B cell (primary cell): Measurements from ENCODE around the gene PTH1R. TPM values are rescaled to one million over a fixed set of nuclear protein-coding genes. Genes with fewer than 3 reads are reported as not detected.

Experiments
- ATAC-seq: fragments of 200-7000 bp; cut with Tn5 transposase; one replicate; pipeline ENCODE4 v1.10.0; 2021; ENCODE audit warnings: low read depth, mild to moderate bottlenecking, moderate number of reproducible peaks, moderate library complexity
- CTCF ChIA-PET: fragments of 350-600 bp; sonication (Branson Sonifier 250); formaldehyde crosslinking; loops from one replicate; lab custom pipeline; 2021; ENCODE audit warnings: antibody characterized with exemption, inconsistent platforms; lab: Charles Lee
- POLR2A ChIA-PET: fragments of 350-600 bp; sonication (Branson Sonifier 250); formaldehyde crosslinking; loops from one replicate; lab custom pipeline; 2021; ENCODE audit warnings: antibody characterized with exemption; lab: Charles Lee
- DNase-seq: peaks from one replicate; pipeline ENCODE4 v3.0.0; 2013
- H2AFZ ChIP-seq: 2 replicates; pipeline ENCODE4 v1.6.1; 2012; ENCODE audit warnings: mild to moderate bottlenecking, low read depth, low read length; ENCODE audit not compliant: insufficient read depth, poor library complexity, severe bottlenecking
- H3K27ac ChIP-seq, 2 donors: 1 replicate in 1 of 2; 2 replicates in 1 of 2; pipeline ENCODE4 v1.5.1; 2012 to 2013; ENCODE audit warnings: low read length in 2 of 2, mild to moderate bottlenecking in 2 of 2, moderate library complexity in 1 of 2
- H3K27me3 ChIP-seq, 4 experiments: fragments of 200-600 bp in 1 of 4; sonication (generic) in 1 of 4; replicated peaks in 1 of 4; 1 replicate in 2 of 4; 2 replicates in 2 of 4; pipeline versions ENCODE4 v1.6.1 to v1.7.0; 2013 to 2016; ENCODE audit warnings: low read length in 3 of 4, mild to moderate bottlenecking in 2 of 4, mixed read lengths in 1 of 4, moderate library complexity in 1 of 4; ENCODE audit not compliant: insufficient read depth in 4 of 4, control insufficient read depth in 3 of 4; ENCODE audit errors: control extremely low read depth in 1 of 4
- H3K36me3 ChIP-seq, 2 experiments: replicated peaks in 1 of 2; 1 replicate in 1 of 2; 2 replicates in 1 of 2; pipeline versions ENCODE4 v1.6.1 to v1.7.1; 2013; ENCODE audit warnings: low read length in 1 of 2; ENCODE audit not compliant: insufficient read depth in 2 of 2, control insufficient read depth in 1 of 2; ENCODE audit errors: control extremely low read depth in 1 of 2, extremely low read depth in 1 of 2
- H3K4me1 ChIP-seq, 2 donors: fragments of 200-600 bp in 1 of 2; sonication (generic) in 1 of 2; 1 replicate in 1 of 2; 2 replicates in 1 of 2; pipeline versions ENCODE4 v1.5.1 to v1.6.1; 2013 to 2017; ENCODE audit warnings: low read length in 2 of 2; ENCODE audit not compliant: control insufficient read depth in 2 of 2, insufficient read depth in 2 of 2
- H3K4me2 ChIP-seq: replicated peaks from 2 replicates; pipeline ENCODE3; 2012; ENCODE audit warnings: mild to moderate bottlenecking, low read depth, low read length; ENCODE audit not compliant: poor library complexity, severe bottlenecking
- H3K4me3 ChIP-seq, 5 experiments: fragments of 200-600 bp in 1 of 5; sonication (generic) in 1 of 5; 1 replicate in 3 of 5; 2 replicates in 2 of 5; pipeline versions ENCODE4 v1.5.1 to v1.7.0; 2011 to 2016; ENCODE audit warnings: low read length in 4 of 5, mild to moderate bottlenecking in 4 of 5, low read depth in 2 of 5, control low read depth in 1 of 5, moderate library complexity in 1 of 5; ENCODE audit not compliant: insufficient read depth in 1 of 5; ENCODE audit errors: control extremely low read depth in 1 of 5, extremely low read depth in 1 of 5
- H3K79me2 ChIP-seq: fragments of 200-600 bp; sonication (generic); one replicate; pipeline ENCODE4 v1.6.0; 2016; ENCODE audit warnings: low read length; ENCODE audit not compliant: control insufficient read depth, insufficient read depth
- H3K9ac ChIP-seq: fragments of 200-600 bp; sonication (generic); 2 replicates; pipeline ENCODE4 v1.6.1; 2017; ENCODE audit warnings: mild to moderate bottlenecking, low read length, moderate library complexity
- H3K9me3 ChIP-seq, 3 donors: one replicate each; pipeline versions ENCODE4 v1.6.1 to v1.7.1; 2013; ENCODE audit warnings: low read length in 2 of 3; ENCODE audit not compliant: control insufficient read depth in 2 of 3, insufficient read depth in 1 of 3; ENCODE audit errors: control extremely low read depth in 1 of 3
- H4K20me1 ChIP-seq: 2 replicates; pipeline ENCODE4 v1.6.0; 2012; ENCODE audit warnings: mild to moderate bottlenecking, low read length; ENCODE audit not compliant: insufficient read depth, control insufficient read depth, poor library complexity, severe bottlenecking
- H3K27ac Mint-ChIP-seq: one replicate; pipeline ENCODE4 v1.8.0; 2021; ENCODE audit warnings: mixed read lengths
- H3K27me3 Mint-ChIP-seq: one replicate; pipeline ENCODE4 v1.8.0; 2021; ENCODE audit warnings: mixed read lengths
- H3K4me1 Mint-ChIP-seq: one replicate; pipeline ENCODE4 v1.8.0; 2021; ENCODE audit warnings: mixed read lengths
- H3K4me3 Mint-ChIP-seq: one replicate; pipeline ENCODE4 v1.8.0; 2021; ENCODE audit warnings: mixed read lengths
- H3K9me3 Mint-ChIP-seq: one replicate; pipeline ENCODE4 v1.8.0; 2022; ENCODE audit warnings: mixed read lengths; ENCODE audit not compliant: insufficient read depth
- EZH2 ChIP-seq: IDR thresholded peaks from 2 replicates; pipeline ENCODE4 v1.6.1; 2012; ENCODE audit warnings: borderline replicate concordance, low read depth, mild to moderate bottlenecking, moderate library complexity, low read length; ENCODE audit not compliant: insufficient read depth, poor library complexity, severe bottlenecking
- WGBS: methylation state at CpG from one replicate; pipeline ENCODE4 v1.1.5; 2013; ENCODE audit warnings: missing lambda C conversion rate; ENCODE audit not compliant: insufficient coverage; 5-methylcytosine and 5-hydroxymethylcytosine counted together
- intact Hi-C: fragments of 100-400 bp; cut with micrococcal nuclease; formaldehyde crosslinking; loops from one replicate; pipeline ENCODE4 v1.10.0; 2022
- polyA plus RNA-seq: library from polyadenylated mRNA; depleted of rRNA; stranded (reverse); fragments of >200 nt; gene quantifications from 2 replicates; pipeline ENCODE4 v1.2.3, GENCODE V29; 2012
- total RNA-seq, 2 donors: library from RNA; stranded (reverse); fragments of 120-200 nt in 1 of 2; gene quantifications; 1 replicate in 1 of 2; 2 replicates in 1 of 2; pipeline versions ENCODE4 v1.2.3 to v1.2.4, GENCODE V29; 2013 to 2022
- TF ChIP-seq, protein P1 (sequence below): fragments of 200-600 bp; IDR thresholded peaks from one replicate; pipeline ENCODE4 v1.8.0; 2022; ENCODE audit warnings: antibody characterized with exemption, mild to moderate bottlenecking

Gene PTH1R
- total and polyA plus RNA-seq, 2 donors (not counting 1 experiment from before 2014, with no cell fraction given), result not detected

DNA sequence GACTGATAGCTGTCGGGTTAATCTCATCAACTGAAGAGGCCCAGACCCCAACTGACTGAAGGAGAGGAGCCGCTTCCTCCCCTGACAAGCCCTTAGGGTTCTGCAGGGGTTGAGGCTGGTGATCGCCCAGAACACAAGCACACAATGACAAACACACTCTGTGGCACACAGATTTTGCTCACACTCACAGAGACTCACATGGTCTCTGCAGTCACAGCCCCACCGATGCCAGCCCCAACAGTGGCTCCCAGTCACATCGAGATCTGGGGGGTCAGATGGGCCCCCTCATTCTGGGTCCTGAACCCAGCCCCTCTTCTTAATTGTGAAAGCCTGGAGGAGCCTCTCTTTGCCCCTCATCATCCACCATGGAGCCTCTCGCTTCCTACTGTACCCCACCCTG lies 16.7 kb downstream of the PTH1R start:
- no peaks in the 10 kb centered on the region for H3K36me3 ChIP-seq
- TF ChIP-seq, protein P1, sequence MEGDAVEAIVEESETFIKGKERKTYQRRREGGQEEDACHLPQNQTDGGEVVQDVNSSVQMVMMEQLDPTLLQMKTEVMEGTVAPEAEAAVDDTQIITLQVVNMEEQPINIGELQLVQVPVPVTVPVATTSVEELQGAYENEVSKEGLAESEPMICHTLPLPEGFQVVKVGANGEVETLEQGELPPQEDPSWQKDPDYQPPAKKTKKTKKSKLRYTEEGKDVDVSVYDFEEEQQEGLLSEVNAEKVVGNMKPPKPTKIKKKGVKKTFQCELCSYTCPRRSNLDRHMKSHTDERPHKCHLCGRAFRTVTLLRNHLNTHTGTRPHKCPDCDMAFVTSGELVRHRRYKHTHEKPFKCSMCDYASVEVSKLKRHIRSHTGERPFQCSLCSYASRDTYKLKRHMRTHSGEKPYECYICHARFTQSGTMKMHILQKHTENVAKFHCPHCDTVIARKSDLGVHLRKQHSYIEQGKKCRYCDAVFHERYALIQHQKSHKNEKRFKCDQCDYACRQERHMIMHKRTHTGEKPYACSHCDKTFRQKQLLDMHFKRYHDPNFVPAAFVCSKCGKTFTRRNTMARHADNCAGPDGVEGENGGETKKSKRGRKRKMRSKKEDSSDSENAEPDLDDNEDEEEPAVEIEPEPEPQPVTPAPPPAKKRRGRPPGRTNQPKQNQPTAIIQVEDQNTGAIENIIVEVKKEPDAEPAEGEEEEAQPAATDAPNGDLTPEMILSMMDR, result no peak
- TF ChIP-seq EZH2, result no peak
- ATAC-seq, result no peak
- Mint-ChIP-seq H3K4me1 (peaks cover 27% of the 10 kb centered on the region), H3K9me3 (no peaks in the 10 kb centered on the region), H3K27me3 (peaks cover 59% of the 10 kb centered on the region), H3K4me3 (no peak overlapping the region), H3K27ac (no peak overlapping the region)
- H3K9ac ChIP-seq, result no peak overlapping the region
- H4K20me1 ChIP-seq, result no peaks in the 10 kb centered on the region
- H3K27me3 ChIP-seq, result peaks cover 0 to 62% (median 25%) of the 10 kb centered on the region in 4 experiments
- CTCF ChIA-PET, result interaction anchor here (0.8 to 2.7 kb wide), 13 partner anchors 9 to 405 kb away, joined by 3 to 30 read pairs (median 6); no protein-coding TSS in a partner anchor
- intact Hi-C loops, result no loop called here
- no peak overlapping the region for H3K4me3 ChIP-seq
- no peak overlapping the region for H3K4me2 ChIP-seq
- DNase-seq, result no peak
- H2AFZ ChIP-seq, result no peak overlapping the region
- POLR2A ChIA-PET, result no interaction called here
- WGBS, result 87% methylated on average over 6 of the region's 6 CpGs
- peaks cover 23 to 26% of the 10 kb centered on the region in 2 donors for H3K4me1 ChIP-seq
- H3K79me2 ChIP-seq, result no peaks in the 10 kb centered on the region
- peaks cover 0 to 6% (median 0%) of the 10 kb centered on the region in 3 donors for H3K9me3 ChIP-seq
- H3K27ac ChIP-seq, result no peak overlapping the region

GRCh38 chr3:46895204-46895660 lies 17.7 kb downstream of the PTH1R start:
- intact Hi-C loops, result loop anchor here (1.0 kb wide), 3 partner anchors 29 to 190 kb away; no protein-coding TSS in a partner anchor
- peaks cover 53% of the 10 kb centered on the region for H3K27me3 Mint-ChIP-seq
- Histone ChIP-seq H3K4me2 (no peak overlapping the region), H4K20me1 (no peaks in the 10 kb centered on the region), H2AFZ (no peak overlapping the region), H3K4me3 (no peak overlapping the region), H3K9ac (no peak overlapping the region), H3K79me2 (no peaks in the 10 kb centered on the region), H3K27ac (no peak overlapping the region), H3K27me3 (peaks cover 0 to 62% (median 22%) of the 10 kb centered on the region in 4 experiments), H3K4me1 (peaks cover 23 to 26% of the 10 kb centered on the region in 2 donors), H3K36me3 (no peaks in the 10 kb centered on the region), H3K9me3 (peaks cover 0 to 6% (median 0%) of the 10 kb centered on the region in 3 donors)
- POLR2A ChIA-PET, result no interaction called here
- H3K4me1 Mint-ChIP-seq, result peaks cover 27% of the 10 kb centered on the region
- 5% methylated on average over 4 of the region's 5 CpGs for WGBS
- TF ChIP-seq, protein P1, result peak; percentile 82
- no peak for TF ChIP-seq EZH2
- CTCF ChIA-PET, result interaction anchor here (0.7 to 2.7 kb wide), 20 partner anchors 10 to 406 kb away, joined by 3 to 30 read pairs (median 4); partner anchors contain the start of gene MYL3
- peak; percentile 78 for ATAC-seq
- H3K9me3 Mint-ChIP-seq, result no peaks in the 10 kb centered on the region
- peak overlapping the region; percentile 4 for H3K27ac Mint-ChIP-seq
- DNase-seq, result peak; percentile 82
- peak overlapping the region; percentile 2 for H3K4me3 Mint-ChIP-seq
